Middle frontal gyrus (tissue), 1 donor: ENCODE measurements around the gene ATP6V1G2.
A peak's percentile ranks its signal among the peaks of the same experiment; 100 is the strongest.

Experiments used
- DNase-seq: peaks from one replicate; pipeline ENCODE4 v3.0.0-alpha.2; 2015; ENCODE audit warnings: low spot score; ENCODE audit errors: extremely low spot score

The ATP6V1G2 gene

GRCh38 chr6:31548544-31548873 lies 2.1 kb upstream of the ATP6V1G2 start:
- DNase-seq = no peak

- no peak for DNase-seq
Measured at GRCh38 chr6:31547727-31548543, 1.5 kb upstream of the ATP6V1G2 start.

GRCh38 chr6:31546958-31547726 lies 734 bp upstream of the ATP6V1G2 start, which contains the start of gene NFKBIL1:
Gene NFKBIL1 (plus strand): TSS chr6:31547608. CDS start chr6:31547695, 87 bp downstream.
- DNase-seq = peak; percentile 96

GRCh38 chr6:31545291-31545690 lies 1.1 kb downstream of the ATP6V1G2 start:
- DNase-seq = no peak

- no peak for DNase-seq
Measured at GRCh38 chr6:31544676-31545075, 1.7 kb downstream of the ATP6V1G2 start.

- no peak for DNase-seq
Measured at GRCh38 chr6:31543639-31544038, 2.8 kb downstream of the ATP6V1G2 start.

- DNase-seq = peak; percentile 98
Measured at GRCh38 chr6:31541658-31542521, 4.5 kb downstream of the ATP6V1G2 start, which contains the start of gene DDX39B. Gene DDX39B (minus strand): TSS chr6:31542003. CDS start chr6:31540532, 1,471 bp downstream.

GRCh38 chr6:31541059-31541657 lies 5.2 kb downstream of the ATP6V1G2 start:
- DNase-seq = no peak

- no peak for DNase-seq
Measured at GRCh38 chr6:31540640-31541039, 5.8 kb downstream of the ATP6V1G2 start.

GRCh38 chr6:31538805-31539400 lies 7.5 kb downstream of the ATP6V1G2 start:
- DNase-seq = no peak

GRCh38 chr6:31535538-31536324 lies 10.7 kb downstream of the ATP6V1G2 start:
- DNase-seq = no peak

GRCh38 chr6:31534521-31535040 lies 11.8 kb downstream of the ATP6V1G2 start:
- DNase-seq = no peak

- DNase-seq = no peak
Measured at GRCh38 chr6:31534011-31534410, 12.4 kb downstream of the ATP6V1G2 start.

GRCh38 chr6:31533455-31533841 lies 13.0 kb downstream of the ATP6V1G2 start:
- DNase-seq = no peak

- DNase-seq = no peak
Measured at GRCh38 chr6:31532644-31533454, 13.6 kb downstream of the ATP6V1G2 start.

- no peak for DNase-seq
Measured at GRCh38 chr6:31531771-31532643, 14.4 kb downstream of the ATP6V1G2 start.

GRCh38 chr6:31531162-31531561 lies 15.2 kb downstream of the ATP6V1G2 start:
- DNase-seq = no peak

- no peak for DNase-seq
Measured at GRCh38 chr6:31530659-31531058, 15.7 kb downstream of the ATP6V1G2 start.
